Esophagus muscularis mucosa (tissue), 4 donors: ENCODE measurements around the gene PTPRT. TPM values are rescaled to one million over a fixed set of nuclear protein-coding genes. Genes with fewer than 3 reads are reported as not detected.

ENCODE experiments used
- DNase-seq: peaks from one replicate; pipeline ENCODE4 v3.0.0-alpha.2; 2017; ENCODE audit errors: extremely low spot score
- H3K27ac ChIP-seq, 4 donors: fragments of 200-600 bp; sonication (generic); replicated peaks in 1 of 4; 1 replicate in 3 of 4; 2 replicates in 1 of 4; pipeline ENCODE4 v1.5.1; 2016 to 2019; ENCODE audit warnings: mild to moderate bottlenecking in 1 of 4
- H3K27me3 ChIP-seq, 4 donors: fragments of 200-600 bp; sonication (generic); one replicate each; pipeline versions ENCODE4 v1.5.1 to v1.6.0; 2016 to 2019
- H3K36me3 ChIP-seq, 4 donors: fragments of 200-600 bp; sonication (generic); one replicate each; pipeline ENCODE4 v1.5.1; 2016 to 2019
- H3K4me1 ChIP-seq, 4 donors: fragments of 200-600 bp; sonication (generic); one replicate each; pipeline ENCODE4 v1.5.1; 2016 to 2019
- H3K4me3 ChIP-seq, 4 donors: fragments of 200-600 bp; sonication (generic); 1 replicate in 2 of 4; 2 replicates in 2 of 4; pipeline ENCODE4 v1.5.1; 2016 to 2019; ENCODE audit warnings: mild to moderate bottlenecking in 4 of 4, moderate library complexity in 1 of 4
- H3K9me3 ChIP-seq, 4 donors: fragments of 200-600 bp; sonication (generic); 1 replicate in 3 of 4; 2 replicates in 1 of 4; pipeline ENCODE4 v1.5.1; 2016 to 2019
- CTCF ChIP-seq, 3 experiments: fragments of 200-600 bp in 2 of 3; fragments of 450-650 bp in 1 of 3; sonication (generic) in 2 of 3; IDR thresholded peaks; one replicate each; pipeline ENCODE4 v1.5.1; 2017 to 2019; ENCODE audit warnings: antibody characterized with exemption in 3 of 3, mild to moderate bottlenecking in 2 of 3, moderate library complexity in 1 of 3
- EP300 ChIP-seq: sonication (generic); formaldehyde crosslinking; IDR thresholded peaks from one replicate; pipeline ENCODE4 v1.6.1; 2017; ENCODE audit warnings: antibody characterized with exemption
- POLR2A ChIP-seq: fragments of 450-650 bp; IDR thresholded peaks from one replicate; pipeline ENCODE4 v1.6.1; 2017; ENCODE audit warnings: antibody characterized with exemption, moderate library complexity, mild to moderate bottlenecking, low read depth
- POLR2AphosphoS5 ChIP-seq, 2 donors: sonication (generic); formaldehyde crosslinking; IDR thresholded peaks; one replicate each; pipeline ENCODE4 v1.6.1; 2017; ENCODE audit warnings: antibody characterized with exemption in 2 of 2
- WGBS: methylation state at CpG from one replicate; pipeline ENCODE4 v1.1.5; 2018; 5-methylcytosine and 5-hydroxymethylcytosine counted together
- intact Hi-C: fragments of 100-400 bp; cut with DNase I; formaldehyde crosslinking; loops from one replicate; pipeline ENCODE4 v1.15.1; 2023
- total RNA-seq, 4 donors: library from RNA; depleted of rRNA; stranded (reverse); fragments of >200 nt; gene quantifications; one replicate each; pipeline versions ENCODE4 v1.1.0 to v1.2.1, GENCODE V29; 2016

PTPRT gene
- total RNA-seq, 4 donors from 2014 or later, result 0.06 to 0.39 TPM; not detected in 2

- Histone ChIP-seq H3K36me3 (no peaks in the 10 kb centered on the region), H3K27me3 (peaks cover 0 to 19% (median 0%) of the 10 kb centered on the region in 4 donors), H3K27ac (no peak overlapping the region), H3K9me3 (no peaks in the 10 kb centered on the region), H3K4me1 (no peaks in the 10 kb centered on the region), H3K4me3 (no peak overlapping the region)
- TF ChIP-seq EP300, result no peak
- TF ChIP-seq POLR2AphosphoS5 (IDR thresholded peaks at IDR 0.05), result no peak
- TF ChIP-seq POLR2A, result no peak
- TF ChIP-seq CTCF (IDR thresholded peaks at IDR 0.05), result no peak
- DNase-seq, result peak; percentile 47
- intact Hi-C loops, result no loop called here
- 80% methylated on average over 12 of the region's 12 CpGs for WGBS
These were observed 211.3 kb downstream of the PTPRT start for GRCh38 chr20:42978184-42978974.

GRCh38 chr20:42975974-42976373 lies 213.7 kb downstream of the PTPRT start:
- intact Hi-C loops, result no loop called here
- WGBS, result 67% methylated on average over 1 of the region's 1 CpG
- no peak for DNase-seq
- Histone ChIP-seq H3K36me3 (no peaks in the 10 kb centered on the region), H3K9me3 (no peaks in the 10 kb centered on the region), H3K27me3 (no peaks in the 10 kb centered on the region), H3K27ac (no peak overlapping the region), H3K4me1 (no peaks in the 10 kb centered on the region), H3K4me3 (no peak overlapping the region)
- TF ChIP-seq EP300 (no peak), POLR2AphosphoS5 (IDR thresholded peaks at IDR 0.05) (no peak), CTCF (IDR thresholded peaks at IDR 0.05) (no peak), POLR2A (no peak)

GRCh38 chr20:42974347-42974746 lies 215.4 kb downstream of the PTPRT start:
- H3K36me3 ChIP-seq, result no peaks in the 10 kb centered on the region
- WGBS, result 72% methylated on average over 8 of the region's 8 CpGs
- H3K27me3 ChIP-seq, result no peaks in the 10 kb centered on the region
- no peak for TF ChIP-seq POLR2AphosphoS5 (IDR thresholded peaks at IDR 0.05)
- TF ChIP-seq POLR2A, result no peak
- no peak for TF ChIP-seq EP300
- TF ChIP-seq CTCF (IDR thresholded peaks at IDR 0.05), result no peak
- no peaks in the 10 kb centered on the region for H3K4me1 ChIP-seq
- H3K9me3 ChIP-seq, result no peaks in the 10 kb centered on the region
- H3K27ac ChIP-seq, result no peak overlapping the region
- H3K4me3 ChIP-seq, result no peak overlapping the region
- intact Hi-C loops, result no loop called here
- no peak for DNase-seq

- no peaks in the 10 kb centered on the region for H3K9me3 ChIP-seq
- no peak for DNase-seq
- no peaks in the 10 kb centered on the region for H3K36me3 ChIP-seq
- WGBS, result 92% methylated on average over 5 of the region's 5 CpGs
- H3K27ac ChIP-seq, result no peak overlapping the region
- intact Hi-C loops, result no loop called here
- H3K27me3 ChIP-seq, result no peaks in the 10 kb centered on the region
- no peak for TF ChIP-seq CTCF (IDR thresholded peaks at IDR 0.05)
- TF ChIP-seq POLR2A, result no peak
- TF ChIP-seq POLR2AphosphoS5 (IDR thresholded peaks at IDR 0.05), result no peak
- TF ChIP-seq EP300, result no peak
- no peaks in the 10 kb centered on the region for H3K4me1 ChIP-seq
- no peak overlapping the region for H3K4me3 ChIP-seq
These were observed 217.1 kb downstream of the PTPRT start for GRCh38 chr20:42972591-42972990.

GRCh38 chr20:42968746-42969145 lies 221.0 kb downstream of the PTPRT start:
- Histone ChIP-seq H3K27me3 (no peaks in the 10 kb centered on the region), H3K27ac (no peak overlapping the region), H3K4me3 (no peak overlapping the region), H3K36me3 (no peaks in the 10 kb centered on the region), H3K4me1 (no peaks in the 10 kb centered on the region), H3K9me3 (no peaks in the 10 kb centered on the region)
- TF ChIP-seq POLR2A (no peak), CTCF (IDR thresholded peaks at IDR 0.05) (no peak), POLR2AphosphoS5 (IDR thresholded peaks at IDR 0.05) (no peak), EP300 (no peak)
- intact Hi-C loops, result no loop called here
- no peak for DNase-seq
- 94% methylated on average over 9 of the region's 9 CpGs for WGBS
